Neural progenitor cell (in vitro differentiated cells): ENCODE results near the gene INVS.

Experiments
- CTCF ChIP-seq: fragments of 200-600 bp; sonication (generic); IDR thresholded peaks from 2 replicates; pipeline ENCODE4 v1.5.1; 2017; ENCODE audit warnings: antibody characterized with exemption, mild to moderate bottlenecking
- EZH2 ChIP-seq: fragments of 200-600 bp; sonication (generic); IDR thresholded peaks from 2 replicates; pipeline ENCODE4 v1.6.1; 2017; ENCODE audit warnings: antibody characterized with exemption, mild to moderate bottlenecking, moderate library complexity
- EZH2phosphoT487 ChIP-seq: fragments of 200-600 bp; sonication (generic); IDR thresholded peaks from 2 replicates; pipeline ENCODE4 v1.6.1; 2017; ENCODE audit warnings: antibody characterized with exemption

GRCh38 chr9:100084734-100085133 is 14.3 kb upstream of the INVS start:
- TF ChIP-seq CTCF (no peak), EZH2 (no peak), EZH2phosphoT487 (no peak)
